Thoracic aorta (tissue), 2 donors: ENCODE results near the gene ARHGEF39. TPM values are rescaled to one million over a fixed set of nuclear protein-coding genes. Genes with fewer than 3 reads are reported as not detected.

Source experiments
- ATAC-seq: fragments of 150-250 bp; one replicate; pipeline ENCODE4 v1.8.0; 2017; ENCODE audit warnings: low read depth; ENCODE audit not compliant: insufficient number of reproducible peaks, low FRiP score
- DNase-seq: peaks from one replicate; pipeline ENCODE4 v3.0.0-alpha.2; 2020; ENCODE audit warnings: low spot score
- H3K27ac ChIP-seq, 2 donors: fragments of 200-600 bp; sonication (generic); 1 replicate in 1 of 2; 2 replicates in 1 of 2; pipeline ENCODE4 v1.5.1; 2016; ENCODE audit warnings: mild to moderate bottlenecking in 2 of 2, moderate library complexity in 2 of 2
- H3K27me3 ChIP-seq: fragments of 200-600 bp; sonication (generic); replicated peaks from 2 replicates; pipeline ENCODE4 v1.6.0; 2016; ENCODE audit warnings: mild to moderate bottlenecking; ENCODE audit not compliant: insufficient read depth
- H3K36me3 ChIP-seq: fragments of 200-600 bp; sonication (generic); one replicate; pipeline ENCODE4 v1.5.1; 2016
- H3K4me1 ChIP-seq, 2 donors: fragments of 200-600 bp; sonication (generic); 1 replicate in 1 of 2; 2 replicates in 1 of 2; pipeline versions ENCODE4 v1.5.1 to v1.6.0; 2016; ENCODE audit warnings: low read depth in 2 of 2, mild to moderate bottlenecking in 1 of 2; ENCODE audit not compliant: control insufficient read depth in 1 of 2
- H3K4me3 ChIP-seq: fragments of 200-600 bp; sonication (generic); 2 replicates; pipeline ENCODE4 v1.5.1; 2016; ENCODE audit warnings: mild to moderate bottlenecking
- H3K9me3 ChIP-seq: fragments of 200-600 bp; sonication (generic); 2 replicates; pipeline ENCODE4 v1.5.1; 2016
- total RNA-seq, 2 donors: library from RNA; depleted of rRNA; stranded (reverse); fragments of >200 nt; gene quantifications; one replicate each; pipeline versions ENCODE4 v1.1.0 to v1.2.3, GENCODE V29; 2016
- TF ChIP-seq, protein P1 (sequence below): fragments of 200-600 bp; sonication (generic); IDR thresholded peaks from one replicate; pipeline ENCODE4 v1.5.1; 2019; ENCODE audit warnings: antibody characterized with exemption

The ARHGEF39 gene
- total RNA-seq, 2 donors from 2014 or later: 0.54 to 1.2 TPM

DNA sequence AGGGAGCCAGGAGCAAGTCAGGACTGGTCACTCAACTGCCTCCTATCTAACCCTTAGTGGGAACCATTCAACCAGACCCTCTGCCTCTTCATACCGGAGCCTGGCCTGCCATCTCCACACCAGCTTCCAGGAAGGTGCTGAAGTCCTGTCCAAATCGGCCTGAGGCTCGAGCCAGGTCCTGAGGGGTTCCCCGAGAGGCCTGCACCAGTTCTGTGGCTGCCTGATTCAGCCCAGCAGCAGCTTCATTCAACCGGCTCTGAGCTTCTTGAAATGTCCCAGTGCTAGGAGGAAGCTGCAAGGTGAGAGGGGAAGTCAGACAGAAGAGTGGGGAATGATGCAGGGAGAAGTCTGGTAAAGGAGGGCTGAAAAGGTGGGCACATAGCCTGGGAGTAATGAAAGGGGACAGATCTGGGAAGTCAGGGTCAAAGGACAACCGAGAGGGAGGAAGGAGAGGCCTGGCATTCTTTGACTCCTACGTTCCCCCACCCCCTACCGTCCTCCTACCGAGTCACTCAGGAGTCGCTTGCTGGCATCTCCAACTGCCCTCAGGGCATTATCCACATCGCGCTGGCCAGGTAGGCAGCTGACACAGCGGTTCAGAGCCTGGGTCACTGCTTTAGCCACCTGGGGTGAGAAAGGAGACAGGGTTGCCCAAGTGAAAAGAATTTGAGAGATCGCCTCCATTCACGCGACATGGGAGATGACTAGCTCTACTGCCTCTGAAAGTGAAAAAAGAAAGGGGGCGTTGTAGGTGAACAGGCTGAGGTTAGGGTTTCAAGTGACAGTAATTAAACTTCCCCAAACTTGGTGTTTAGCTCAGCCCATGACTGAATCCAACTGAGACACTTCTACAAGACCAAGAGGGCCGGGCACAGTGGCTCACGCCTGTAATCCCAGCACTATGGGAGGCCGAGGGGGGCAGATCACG is 46.8 kb upstream of the ARHGEF39 start:
- TF ChIP-seq, protein P1, sequence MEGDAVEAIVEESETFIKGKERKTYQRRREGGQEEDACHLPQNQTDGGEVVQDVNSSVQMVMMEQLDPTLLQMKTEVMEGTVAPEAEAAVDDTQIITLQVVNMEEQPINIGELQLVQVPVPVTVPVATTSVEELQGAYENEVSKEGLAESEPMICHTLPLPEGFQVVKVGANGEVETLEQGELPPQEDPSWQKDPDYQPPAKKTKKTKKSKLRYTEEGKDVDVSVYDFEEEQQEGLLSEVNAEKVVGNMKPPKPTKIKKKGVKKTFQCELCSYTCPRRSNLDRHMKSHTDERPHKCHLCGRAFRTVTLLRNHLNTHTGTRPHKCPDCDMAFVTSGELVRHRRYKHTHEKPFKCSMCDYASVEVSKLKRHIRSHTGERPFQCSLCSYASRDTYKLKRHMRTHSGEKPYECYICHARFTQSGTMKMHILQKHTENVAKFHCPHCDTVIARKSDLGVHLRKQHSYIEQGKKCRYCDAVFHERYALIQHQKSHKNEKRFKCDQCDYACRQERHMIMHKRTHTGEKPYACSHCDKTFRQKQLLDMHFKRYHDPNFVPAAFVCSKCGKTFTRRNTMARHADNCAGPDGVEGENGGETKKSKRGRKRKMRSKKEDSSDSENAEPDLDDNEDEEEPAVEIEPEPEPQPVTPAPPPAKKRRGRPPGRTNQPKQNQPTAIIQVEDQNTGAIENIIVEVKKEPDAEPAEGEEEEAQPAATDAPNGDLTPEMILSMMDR: no peak
- no peaks in the 10 kb centered on the region for H3K27me3 ChIP-seq
- peak overlapping the region; percentile 37 to 51 for H3K27ac ChIP-seq
- H3K9me3 ChIP-seq: no peaks in the 10 kb centered on the region
- H3K4me3 ChIP-seq: no peak overlapping the region
- H3K36me3 ChIP-seq: peaks cover 88% of the 10 kb centered on the region
- H3K4me1 ChIP-seq: peaks cover 0 to 10% of the 10 kb centered on the region in 2 donors
- no peak for ATAC-seq
- no peak for DNase-seq

DNA sequence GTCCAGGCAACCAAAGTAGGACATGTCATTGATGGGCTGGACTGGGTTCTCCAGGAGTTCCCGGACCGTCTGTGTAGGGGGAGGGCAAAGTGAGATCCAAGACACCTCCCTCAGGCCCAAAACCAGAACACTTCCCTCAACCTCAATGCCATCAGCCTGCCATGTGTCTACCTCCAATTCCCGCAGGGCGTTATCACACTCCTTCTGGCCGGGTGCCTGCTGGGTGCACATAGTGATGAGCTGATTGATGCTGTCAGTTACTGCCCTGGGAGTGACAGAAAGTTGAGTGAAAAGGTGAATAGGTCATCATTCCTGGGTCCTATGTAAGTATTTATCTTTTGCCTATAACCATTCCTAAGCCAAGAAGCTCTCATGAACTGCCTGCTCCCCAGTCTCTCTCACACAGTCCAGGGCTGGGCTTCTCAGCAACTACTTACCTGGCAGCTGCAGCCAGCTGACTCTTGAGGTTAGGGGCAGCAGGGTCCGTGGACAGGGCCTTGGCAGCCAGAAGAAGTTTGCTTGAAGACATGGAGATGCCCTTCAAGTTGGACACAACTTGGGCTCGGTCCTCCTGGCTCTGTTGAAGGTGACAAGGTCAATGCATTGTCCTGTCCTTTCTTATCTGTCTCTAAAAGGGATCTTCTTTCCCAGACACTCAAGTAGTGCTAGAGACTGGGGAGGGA is 46.0 kb upstream of the ARHGEF39 start:
- peak overlapping the region; percentile 10 to 19 for H3K27ac ChIP-seq
- H3K36me3 ChIP-seq: peaks cover 91% of the 10 kb centered on the region
- DNase-seq: no peak
- peaks cover 0 to 2% of the 10 kb centered on the region in 2 donors for H3K4me1 ChIP-seq
- TF ChIP-seq, protein P1: no peak
- no peak overlapping the region for H3K4me3 ChIP-seq
- ATAC-seq: no peak
- no peaks in the 10 kb centered on the region for H3K9me3 ChIP-seq
- H3K27me3 ChIP-seq: no peaks in the 10 kb centered on the region

DNA sequence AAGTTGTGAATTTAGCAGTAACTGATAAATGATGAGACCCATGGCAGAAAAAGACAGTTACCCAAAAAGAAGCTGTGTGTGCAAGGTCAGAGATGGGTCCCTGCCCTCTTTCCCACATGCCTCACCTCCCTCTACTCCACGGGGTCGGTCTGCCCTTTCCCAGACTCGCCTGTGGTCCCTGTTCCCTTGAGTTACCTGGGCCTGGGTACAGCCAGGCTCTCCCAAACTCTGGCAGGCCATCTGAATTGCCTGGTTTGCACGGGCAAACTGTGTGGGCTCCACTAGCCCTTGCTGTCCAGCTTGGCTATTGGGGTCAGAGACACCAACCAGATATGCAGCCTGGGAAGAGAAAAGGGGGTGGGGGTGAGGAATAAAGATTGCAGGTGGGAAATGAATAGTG is 43.2 kb upstream of the ARHGEF39 start:
- TF ChIP-seq, protein P1: no peak
- H3K27me3 ChIP-seq: no peaks in the 10 kb centered on the region
- DNase-seq: no peak
- H3K9me3 ChIP-seq: no peaks in the 10 kb centered on the region
- H3K4me3 ChIP-seq: no peak overlapping the region
- H3K4me1 ChIP-seq: no peaks in the 10 kb centered on the region
- ATAC-seq: no peak
- H3K36me3 ChIP-seq: peaks cover 92% of the 10 kb centered on the region
- peak overlapping the region; percentile 34 to 42 for H3K27ac ChIP-seq

DNA sequence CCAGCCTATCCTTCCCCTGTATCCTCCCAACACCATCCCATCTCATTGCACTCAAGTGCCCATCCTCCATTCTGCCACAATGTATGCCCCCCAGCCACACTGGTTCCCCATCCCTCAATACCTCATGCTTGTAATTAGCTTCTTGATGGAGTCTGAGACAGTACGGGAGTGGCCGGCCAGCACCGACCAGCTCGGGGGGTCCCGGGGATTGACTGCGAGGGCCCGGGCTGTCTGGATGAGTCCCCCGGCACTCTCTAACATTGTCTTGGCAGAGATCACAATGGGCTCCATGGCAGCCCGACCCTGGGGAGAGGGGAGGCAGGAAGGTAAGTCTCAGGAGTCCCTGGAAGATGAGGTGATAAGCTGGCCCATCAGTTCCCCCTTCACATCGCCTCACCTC is 42.0 kb upstream of the ARHGEF39 start:
- H3K36me3 ChIP-seq: peaks cover 92% of the 10 kb centered on the region
- ATAC-seq: no peak
- H3K4me1 ChIP-seq: no peaks in the 10 kb centered on the region
- no peak overlapping the region for H3K4me3 ChIP-seq
- no peaks in the 10 kb centered on the region for H3K27me3 ChIP-seq
- H3K9me3 ChIP-seq: no peaks in the 10 kb centered on the region
- TF ChIP-seq, protein P1: no peak
- DNase-seq: no peak
- peak overlapping the region; percentile 34 to 42 for H3K27ac ChIP-seq

DNA sequence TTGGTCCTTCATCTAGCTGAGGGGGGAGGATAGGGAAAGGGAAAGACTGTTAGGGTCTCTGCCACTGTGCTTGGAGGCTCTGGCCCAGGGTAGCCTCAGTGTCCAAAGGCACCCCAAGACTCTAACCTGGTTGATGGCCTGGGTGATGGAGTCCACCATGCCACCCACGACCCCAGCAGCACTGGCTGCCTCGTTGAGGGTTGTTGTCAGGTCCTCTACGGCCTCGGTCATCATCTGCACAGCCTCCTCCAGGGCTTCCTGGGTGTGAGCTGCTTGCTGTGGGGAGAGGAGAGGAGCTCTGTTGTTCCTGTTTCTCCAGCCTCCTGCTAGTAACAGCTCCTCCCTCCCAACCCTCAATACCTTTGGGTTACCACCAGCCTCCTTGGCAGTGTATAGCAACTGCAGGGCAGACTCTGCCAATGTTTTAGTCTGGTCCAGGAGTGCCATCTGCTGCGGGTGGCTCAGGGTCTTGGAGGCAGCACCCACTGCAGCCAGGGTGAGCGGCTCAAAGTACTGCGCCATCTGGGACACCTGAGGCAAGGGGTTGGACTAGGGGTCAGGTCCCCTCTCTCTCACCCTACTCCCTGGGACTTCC is 40.9 kb upstream of the ARHGEF39 start:
- Histone ChIP-seq H3K36me3 (peaks cover 92% of the 10 kb centered on the region), H3K9me3 (no peaks in the 10 kb centered on the region), H3K27ac (peak overlapping the region in 1 of 2 donors; percentile 34), H3K27me3 (no peaks in the 10 kb centered on the region), H3K4me1 (no peaks in the 10 kb centered on the region), H3K4me3 (no peak overlapping the region)
- no peak for ATAC-seq
- TF ChIP-seq, protein P1: no peak
- no peak for DNase-seq
